ENCODE results near the gene PNKD.
A peak's percentile ranks its signal among the peaks of the same experiment; 100 is the strongest.

Gene PNKD

DNA sequence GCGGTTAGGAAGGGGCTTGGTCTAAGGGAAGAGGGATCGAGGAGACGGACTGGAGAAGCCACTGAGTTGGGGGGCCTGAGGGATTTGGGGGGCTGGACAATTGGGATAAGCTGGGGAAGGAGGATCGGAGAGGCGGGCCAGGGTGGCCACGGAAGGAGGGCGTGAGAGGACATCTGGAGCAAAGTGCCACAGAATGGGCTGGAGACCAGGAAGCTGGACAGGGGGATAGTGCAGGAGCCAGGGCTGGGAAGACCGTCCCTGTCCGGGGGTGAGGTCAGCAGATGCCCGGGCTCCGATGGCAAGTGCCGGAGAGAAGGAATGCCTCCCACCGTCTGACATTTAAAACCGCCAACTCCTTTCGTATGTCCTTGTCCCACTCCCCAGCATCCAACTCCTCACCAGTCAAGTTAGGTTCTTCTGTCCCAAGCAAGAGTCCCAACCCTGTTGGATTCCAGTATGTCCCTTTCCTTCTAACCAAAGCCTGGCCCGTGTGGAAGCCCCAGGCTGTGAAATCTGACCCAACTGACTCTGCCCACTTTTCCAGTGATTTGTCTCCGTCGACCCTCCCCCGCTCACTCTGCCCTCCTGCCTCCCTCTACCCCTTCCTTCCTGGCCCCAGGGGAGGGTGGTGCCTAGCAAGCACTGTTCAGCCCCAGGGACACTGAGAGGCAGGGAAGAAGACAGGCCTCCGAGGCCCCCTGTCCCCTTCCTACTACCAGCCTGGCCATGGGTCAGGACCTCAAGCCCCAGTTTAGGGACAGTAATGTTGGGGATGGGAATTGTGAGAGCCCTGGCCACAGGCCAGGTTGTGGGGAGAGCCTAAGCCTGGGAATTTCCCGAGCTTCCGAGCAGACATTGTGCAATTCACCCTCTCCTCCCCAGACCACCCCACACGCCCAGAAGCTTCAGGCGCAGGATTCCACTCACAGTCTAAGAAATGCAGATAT lies 53.5 kb downstream of the PNKD start:
- peak; percentile 66 for DNase-seq

DNA sequence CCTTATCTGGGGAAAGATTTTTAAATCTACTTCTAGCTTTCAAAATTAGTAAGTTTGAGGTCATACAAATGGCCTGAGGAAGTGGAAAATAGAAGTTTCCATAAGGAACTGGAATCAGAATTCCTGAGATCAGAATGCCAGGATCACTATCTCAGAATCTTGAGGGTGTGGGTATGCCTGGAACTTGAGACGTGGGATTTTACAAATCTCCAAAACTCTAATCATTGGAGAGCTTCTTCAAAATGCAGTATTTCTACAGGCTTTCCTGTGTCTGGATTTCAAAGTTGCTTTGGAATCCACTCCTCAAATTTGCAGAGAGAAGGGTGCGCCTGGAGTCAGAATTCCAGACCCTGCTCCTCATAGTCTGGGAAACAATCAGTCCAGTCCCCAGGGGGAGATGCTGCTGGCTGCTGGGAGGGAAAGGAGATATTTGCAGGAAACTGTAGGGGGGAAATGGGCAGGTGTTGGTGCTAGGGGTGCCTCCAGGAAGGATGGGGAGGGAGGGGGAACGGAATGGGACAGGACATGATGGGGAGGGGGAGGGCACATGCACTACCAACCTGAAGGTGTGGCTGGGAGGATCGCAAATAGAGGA lies 55.3 kb downstream of the PNKD start:
- no peak for DNase-seq

DNA sequence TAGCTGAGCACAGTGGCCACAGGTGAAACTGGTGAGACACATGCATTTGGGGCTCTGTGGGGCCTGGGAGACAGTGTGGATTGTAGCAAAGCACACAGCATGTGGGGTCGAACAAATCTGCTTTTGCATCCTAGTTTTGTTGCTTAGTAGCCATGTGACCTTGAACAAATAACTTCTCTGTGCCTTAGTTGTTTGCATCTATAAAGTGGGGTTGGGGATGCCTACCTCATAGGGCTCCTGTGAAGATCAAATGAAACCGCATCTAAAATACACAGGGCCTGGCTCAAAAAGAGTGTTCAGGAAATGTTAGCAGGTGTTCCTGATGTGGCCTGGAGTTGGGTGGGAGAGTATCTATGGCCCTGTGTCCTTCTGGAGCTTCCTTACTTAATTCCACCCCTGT lies 56.0 kb downstream of the PNKD start:
- no peak for DNase-seq

GRCh38 chr2:218327451-218328210 lies 57.3 kb downstream of the PNKD start:
- DNase-seq = no peak

DNA sequence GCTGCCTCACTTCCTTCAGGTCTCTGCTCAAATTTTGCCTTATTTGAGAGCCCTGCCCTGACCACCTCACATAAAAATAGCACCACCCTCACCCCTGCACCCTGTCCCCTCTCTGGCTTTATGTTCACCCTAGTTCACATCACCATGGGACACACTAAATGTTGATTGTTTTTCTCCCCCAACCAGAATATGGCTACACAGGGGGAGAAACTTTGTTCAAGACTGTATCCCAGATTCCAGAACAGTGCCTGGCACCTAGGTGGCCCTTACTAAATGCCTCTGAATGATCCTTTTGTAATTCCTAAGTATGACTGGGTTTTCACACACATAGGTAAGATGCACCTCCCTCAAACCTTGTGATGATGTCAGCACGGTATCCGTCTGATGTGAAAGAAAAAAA lies 58.0 kb downstream of the PNKD start:
- DNase-seq = no peak

- no peak for DNase-seq
Observed at GRCh38 chr2:218329027-218329825, 58.9 kb downstream of the PNKD start.

- no peak for DNase-seq
Observed at GRCh38 chr2:218329826-218330593, 59.7 kb downstream of the PNKD start.

DNA sequence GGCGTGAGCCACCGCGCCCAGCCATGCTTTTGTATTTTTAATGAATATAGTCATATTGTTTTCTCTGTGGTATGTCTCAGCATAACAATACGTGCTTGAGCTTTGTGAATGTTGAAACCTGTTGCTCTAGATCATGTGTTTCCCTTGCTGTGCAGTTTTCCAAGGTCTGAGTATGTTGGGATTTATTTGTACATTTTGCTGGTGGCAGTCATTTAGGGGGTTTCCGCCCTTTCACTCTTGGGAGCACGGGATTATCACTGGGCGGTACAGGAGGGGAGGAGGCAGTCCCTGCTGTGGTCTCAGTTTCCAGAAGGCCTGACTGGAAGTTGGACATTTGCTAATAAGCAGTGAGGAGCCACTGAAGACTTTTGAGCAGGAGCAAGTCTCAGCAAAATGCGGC lies 61.4 kb downstream of the PNKD start:
- no peak for DNase-seq

GRCh38 chr2:218332288-218332687 lies 62.0 kb downstream of the PNKD start:
- no peak for DNase-seq

- DNase-seq = peak; percentile 90
Observed at GRCh38 chr2:218332920-218333645, 62.8 kb downstream of the PNKD start.

GRCh38 chr2:218334531-218334930 lies 64.2 kb downstream of the PNKD start:
- no peak for DNase-seq

GRCh38 chr2:218340656-218341055 lies 70.3 kb downstream of the PNKD start:
- DNase-seq = no peak

DNA sequence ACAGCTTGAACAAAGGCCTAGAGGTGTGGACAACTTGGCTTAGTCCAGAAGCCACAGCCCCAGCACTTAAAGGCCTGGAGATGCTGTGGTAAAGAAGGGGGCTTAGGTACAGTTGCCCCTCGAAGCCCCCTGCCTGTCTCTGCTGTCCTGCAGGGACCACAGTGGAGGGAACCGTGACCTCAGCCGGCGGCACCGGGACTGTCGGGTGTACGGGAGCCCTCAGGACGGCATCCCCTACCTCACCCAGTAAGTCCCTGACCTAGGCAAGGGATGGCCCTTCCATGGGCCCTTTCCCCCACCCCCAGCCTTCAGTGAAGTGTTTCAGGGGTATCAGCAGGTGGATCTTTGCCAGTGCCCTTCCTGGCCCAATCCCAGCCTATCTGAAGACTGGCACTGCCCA lies 71.1 kb downstream of the PNKD start:
- no peak for DNase-seq

GRCh38 chr2:218342837-218343236 lies 72.5 kb downstream of the PNKD start:
- no peak for DNase-seq

DNA sequence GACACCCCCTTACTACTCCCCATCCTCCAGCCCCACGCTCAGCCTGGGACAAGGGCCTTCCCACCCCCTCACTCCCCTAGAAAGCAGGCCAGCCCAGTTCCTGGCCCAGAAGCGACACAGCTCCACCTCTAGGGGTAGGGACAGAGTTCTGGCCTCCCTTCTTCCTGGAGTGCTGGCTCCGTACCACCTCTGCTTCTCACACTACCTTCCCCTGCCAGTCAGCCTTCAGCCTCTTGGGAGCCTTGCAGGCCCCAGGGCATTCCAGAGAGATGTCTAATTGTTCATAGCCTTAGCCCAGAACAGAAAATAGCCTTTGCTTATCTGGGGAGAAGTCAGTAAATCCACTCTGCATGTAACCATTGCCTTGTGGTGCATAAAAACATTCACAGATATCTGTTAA lies 73.3 kb downstream of the PNKD start:
- no peak for DNase-seq

GRCh38 chr2:218344090-218344754 lies 73.9 kb downstream of the PNKD start:
- DNase-seq = no peak

DNA sequence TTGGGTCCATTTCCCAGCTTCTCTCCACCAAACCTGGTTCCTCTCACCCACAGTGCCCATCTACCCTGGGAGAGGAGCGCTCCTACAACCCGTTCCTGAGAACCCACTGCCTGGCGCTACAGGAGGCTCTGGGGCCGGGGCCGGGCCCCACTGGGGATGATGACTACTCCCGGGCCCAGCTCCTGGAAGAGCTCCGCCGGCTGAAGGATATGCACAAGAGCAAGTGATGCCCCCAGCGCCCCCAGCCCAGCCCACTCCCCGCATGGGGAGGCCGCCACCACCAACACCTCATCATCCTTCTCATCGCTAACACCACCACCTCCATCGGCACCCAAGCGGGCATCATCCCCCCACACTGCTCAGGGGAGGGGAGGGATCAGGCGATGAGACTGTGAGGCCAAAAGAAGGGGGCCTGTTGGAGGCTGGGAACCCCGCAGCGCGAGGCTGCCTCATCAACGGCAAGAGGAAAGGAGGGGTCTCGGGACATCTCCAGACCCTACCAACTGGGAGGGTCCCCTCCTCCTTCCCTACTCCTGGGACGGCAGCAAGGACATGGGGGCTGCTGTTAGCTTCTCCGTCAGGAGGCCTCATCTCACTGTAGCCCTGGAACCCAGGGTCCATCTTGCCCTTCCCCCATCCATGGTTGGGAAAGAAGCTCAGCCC lies 74.6 kb downstream of the PNKD start:
- DNase-seq = no peak

DNA sequence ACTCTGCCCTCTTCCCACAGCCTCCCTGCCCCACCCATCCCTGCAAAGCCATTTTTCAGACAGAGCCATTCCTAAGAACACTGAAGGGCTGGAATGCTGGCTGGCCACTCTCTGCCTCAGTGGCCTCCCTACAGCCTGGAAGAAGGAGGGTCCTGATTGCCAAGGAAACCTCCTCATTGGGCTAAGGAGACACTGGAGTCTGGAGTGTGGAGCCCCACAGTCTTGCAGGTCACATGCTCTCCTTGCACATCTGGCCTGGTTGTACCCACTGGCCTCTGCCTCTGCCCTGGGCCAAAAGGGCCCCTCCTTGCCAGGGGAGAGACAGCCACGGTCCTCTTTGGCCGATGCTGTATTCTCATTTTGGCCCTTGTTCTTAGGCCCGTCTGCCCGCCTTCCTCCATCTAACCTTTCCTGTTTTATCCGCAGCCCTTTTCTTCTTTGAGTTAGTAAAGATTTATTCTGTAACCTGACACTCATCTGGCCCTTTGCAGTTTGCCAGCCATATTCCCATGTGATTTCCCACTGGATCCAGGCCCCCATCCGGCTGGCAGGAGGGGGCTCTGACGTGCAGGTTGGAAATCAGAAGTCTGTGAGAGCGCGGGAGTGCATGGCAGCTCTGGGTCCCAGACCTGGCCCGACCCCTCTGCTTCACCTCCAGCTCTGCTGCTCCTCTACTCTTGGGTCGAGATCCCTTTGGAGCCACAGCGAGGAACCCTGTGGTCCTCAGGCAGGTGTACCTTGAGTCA lies 75.3 kb downstream of the PNKD start:
- no peak for DNase-seq

DNA sequence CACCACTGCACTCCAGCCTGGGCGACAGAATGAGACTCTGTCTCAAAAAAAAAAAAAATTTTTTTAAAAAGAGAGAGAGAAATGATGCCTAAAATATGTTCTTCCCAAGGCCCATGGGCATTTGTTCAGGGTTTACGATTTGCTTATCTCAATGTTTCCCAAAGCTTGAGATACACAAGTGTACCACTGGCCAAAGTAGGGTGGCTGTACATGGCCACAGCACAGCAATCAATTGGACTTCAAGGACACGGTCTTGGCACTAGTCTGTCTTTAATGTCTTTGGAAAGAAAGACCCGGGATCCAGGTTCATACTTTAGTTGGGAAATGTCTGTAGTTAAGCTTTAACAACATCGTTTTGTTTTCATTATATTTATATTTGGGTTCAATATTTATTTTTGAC lies 76.9 kb downstream of the PNKD start:
- no peak for DNase-seq

All from GDM1 (cell line).